ENCODE measurements around the gene UBN2.

UBN2 gene

GRCh38 chr7:139254728-139255127, 23.7 kb downstream of the UBN2 start:
- Histone ChIP-seq H3K4ac (ENCODE audit: low read depth in 1 of 2, low read length in 2 of 2) (no peak overlapping the region), H2BK5ac (ENCODE audit: low read depth, low read length, poor library complexity, severe bottlenecking) (no peak overlapping the region), H3K36me3 (ENCODE audit: control insufficient read depth in 1 of 2, insufficient read depth in 2 of 2, low read depth in 1 of 2, low read length in 2 of 2) (peaks cover 14 to 72% of the 10 kb centered on the region in 2 experiments), H2AFZ (ENCODE audit: low read depth, low read length) (no peak overlapping the region), H3K18ac (ENCODE audit: low read depth in 1 of 2, low read length in 2 of 2) (no peak overlapping the region), H3K14ac (ENCODE audit: low read length in 2 of 2) (no peak overlapping the region), H2AK5ac (ENCODE audit: low read length, severe bottlenecking) (no peak overlapping the region), H4K91ac (ENCODE audit: low read length) (no peak overlapping the region), H3K9me3 (ENCODE audit: control insufficient read depth, low read length) (no peaks in the 10 kb centered on the region), H2BK12ac (ENCODE audit: low read length in 2 of 2) (no peak overlapping the region), H3K27ac (ENCODE audit: low read length, poor library complexity, severe bottlenecking) (no peak overlapping the region), H3K23ac (ENCODE audit: low read length in 2 of 2) (no peak overlapping the region), H2BK15ac (ENCODE audit: low read depth, poor library complexity, severe bottlenecking) (no peak overlapping the region), H4K8ac (ENCODE audit: low read length) (no peak overlapping the region), H3K79me1 (replicated peaks; ENCODE audit: low read length, poor library complexity, severe bottlenecking) (peaks cover 13% of the 10 kb centered on the region), H3K4me3 (ENCODE audit: insufficient read depth in 1 of 2, low read depth in 1 of 2, low read length in 2 of 2) (no peak overlapping the region), H3K9ac (ENCODE audit: low read length) (no peak overlapping the region), H3K4me2 (ENCODE audit: low read length, poor library complexity, severe bottlenecking) (no peak overlapping the region), H2BK120ac (ENCODE audit: low read depth, low read length) (no peak overlapping the region), H3K4me1 (ENCODE audit: control insufficient read depth, insufficient read depth, low read depth, low read length) (no peaks in the 10 kb centered on the region), H3K27me3 (ENCODE audit: control insufficient read depth in 1 of 2, insufficient read depth in 1 of 2, low read length in 2 of 2) (no peaks in the 10 kb centered on the region)
- DNase-seq = no peak
- WGBS = 89% methylated on average over 3 of the region's 4 CpGs

DNA sequence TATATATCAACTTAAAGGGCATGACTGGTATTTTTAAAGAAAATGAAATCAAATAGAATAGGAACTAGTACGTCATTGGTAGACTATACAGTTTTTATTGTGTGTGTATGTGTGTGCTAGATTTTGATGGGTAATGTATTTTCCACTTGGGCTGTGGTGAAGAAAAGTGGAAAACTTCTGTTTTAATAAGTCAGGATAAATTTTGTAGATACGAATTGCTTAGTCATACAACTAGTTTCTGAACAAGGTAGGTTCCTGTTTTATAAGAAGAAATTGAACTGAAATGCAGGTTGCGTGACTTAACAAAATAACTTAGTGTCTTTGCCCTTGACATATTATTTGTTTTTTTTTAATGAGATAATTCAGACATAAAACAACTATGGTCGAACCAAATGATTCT, 24.3 kb downstream of the UBN2 start:
- no peak for DNase-seq
- Histone ChIP-seq H2BK12ac (ENCODE audit: low read length in 2 of 2) (no peak overlapping the region), H3K4me2 (ENCODE audit: low read length, poor library complexity, severe bottlenecking) (no peak overlapping the region), H3K4me3 (ENCODE audit: insufficient read depth in 1 of 2, low read depth in 1 of 2, low read length in 2 of 2) (no peak overlapping the region), H3K9me3 (ENCODE audit: control insufficient read depth, low read length) (no peaks in the 10 kb centered on the region), H3K27me3 (ENCODE audit: control insufficient read depth in 1 of 2, insufficient read depth in 1 of 2, low read length in 2 of 2) (no peaks in the 10 kb centered on the region), H2BK120ac (ENCODE audit: low read depth, low read length) (no peak overlapping the region), H3K9ac (ENCODE audit: low read length) (no peak overlapping the region), H3K4me1 (ENCODE audit: control insufficient read depth, insufficient read depth, low read depth, low read length) (no peaks in the 10 kb centered on the region), H4K91ac (ENCODE audit: low read length) (no peak overlapping the region), H3K4ac (ENCODE audit: low read depth in 1 of 2, low read length in 2 of 2) (no peak overlapping the region), H3K23ac (ENCODE audit: low read length in 2 of 2) (no peak overlapping the region), H3K79me1 (replicated peaks; ENCODE audit: low read length, poor library complexity, severe bottlenecking) (peaks cover 10% of the 10 kb centered on the region), H3K14ac (ENCODE audit: low read length in 2 of 2) (no peak overlapping the region), H2BK5ac (ENCODE audit: low read depth, low read length, poor library complexity, severe bottlenecking) (no peak overlapping the region), H3K36me3 (ENCODE audit: control insufficient read depth in 1 of 2, insufficient read depth in 2 of 2, low read depth in 1 of 2, low read length in 2 of 2) (peaks cover 11 to 73% of the 10 kb centered on the region in 2 experiments), H2BK15ac (ENCODE audit: low read depth, poor library complexity, severe bottlenecking) (no peak overlapping the region), H3K18ac (ENCODE audit: low read depth in 1 of 2, low read length in 2 of 2) (no peak overlapping the region), H2AFZ (ENCODE audit: low read depth, low read length) (no peak overlapping the region), H2AK5ac (ENCODE audit: low read length, severe bottlenecking) (no peak overlapping the region), H3K27ac (ENCODE audit: low read length, poor library complexity, severe bottlenecking) (no peak overlapping the region), H4K8ac (ENCODE audit: low read length) (no peak overlapping the region)
- WGBS = over 99% methylated on average over 3 of the region's 4 CpGs

- WGBS = 100% methylated on average over 3 of the region's 6 CpGs
Observed at GRCh38 chr7:139259142-139259541, 28.1 kb downstream of the UBN2 start.

GRCh38 chr7:139264220-139264619, 33.2 kb downstream of the UBN2 start:
- Histone ChIP-seq H3K4me3 (ENCODE audit: insufficient read depth in 1 of 2, low read depth in 1 of 2, low read length in 2 of 2) (no peak overlapping the region), H3K27me3 (ENCODE audit: control insufficient read depth in 1 of 2, insufficient read depth in 1 of 2, low read length in 2 of 2) (no peaks in the 10 kb centered on the region), H3K18ac (ENCODE audit: low read depth in 1 of 2, low read length in 2 of 2) (no peak overlapping the region), H3K14ac (ENCODE audit: low read length in 2 of 2) (no peak overlapping the region), H2BK12ac (ENCODE audit: low read length in 2 of 2) (no peak overlapping the region), H3K27ac (ENCODE audit: low read length, poor library complexity, severe bottlenecking) (no peak overlapping the region), H4K91ac (ENCODE audit: low read length) (no peak overlapping the region), H3K9ac (ENCODE audit: low read length) (no peak overlapping the region), H3K36me3 (ENCODE audit: control insufficient read depth in 1 of 2, insufficient read depth in 2 of 2, low read depth in 1 of 2, low read length in 2 of 2) (peaks cover 25 to 87% of the 10 kb centered on the region in 2 experiments), H2AFZ (ENCODE audit: low read depth, low read length) (no peak overlapping the region), H3K4ac (ENCODE audit: low read depth in 1 of 2, low read length in 2 of 2) (no peak overlapping the region), H2AK5ac (ENCODE audit: low read length, severe bottlenecking) (no peak overlapping the region), H2BK5ac (ENCODE audit: low read depth, low read length, poor library complexity, severe bottlenecking) (no peak overlapping the region), H3K23ac (ENCODE audit: low read length in 2 of 2) (no peak overlapping the region), H2BK15ac (ENCODE audit: low read depth, poor library complexity, severe bottlenecking) (no peak overlapping the region), H2BK120ac (ENCODE audit: low read depth, low read length) (no peak overlapping the region), H4K8ac (ENCODE audit: low read length) (no peak overlapping the region), H3K4me2 (ENCODE audit: low read length, poor library complexity, severe bottlenecking) (no peak overlapping the region), H3K79me1 (replicated peaks; ENCODE audit: low read length, poor library complexity, severe bottlenecking) (peaks cover 8% of the 10 kb centered on the region), H3K4me1 (ENCODE audit: control insufficient read depth, insufficient read depth, low read depth, low read length) (no peaks in the 10 kb centered on the region), H3K9me3 (ENCODE audit: control insufficient read depth, low read length) (no peaks in the 10 kb centered on the region)
- no peak for DNase-seq
- WGBS = 92% methylated on average over 1 of the region's 3 CpGs

More at GRCh38 chr7:139259142-139259541, 28.1 kb downstream of the UBN2 start:
- Histone ChIP-seq H3K4me3 (ENCODE audit: insufficient read depth in 1 of 2, low read depth in 1 of 2, low read length in 2 of 2) (no peak overlapping the region), H2BK12ac (ENCODE audit: low read length in 2 of 2) (no peak overlapping the region), H3K14ac (ENCODE audit: low read length in 2 of 2) (no peak overlapping the region), H3K18ac (ENCODE audit: low read depth in 1 of 2, low read length in 2 of 2) (no peak overlapping the region), H3K27me3 (ENCODE audit: control insufficient read depth in 1 of 2, insufficient read depth in 1 of 2, low read length in 2 of 2) (no peaks in the 10 kb centered on the region), H2BK120ac (ENCODE audit: low read depth, low read length) (no peak overlapping the region), H3K4me2 (ENCODE audit: low read length, poor library complexity, severe bottlenecking) (no peak overlapping the region), H3K9me3 (ENCODE audit: control insufficient read depth, low read length) (no peaks in the 10 kb centered on the region), H2AK5ac (ENCODE audit: low read length, severe bottlenecking) (no peak overlapping the region), H3K27ac (ENCODE audit: low read length, poor library complexity, severe bottlenecking) (no peak overlapping the region), H2BK5ac (ENCODE audit: low read depth, low read length, poor library complexity, severe bottlenecking) (no peak overlapping the region), H3K36me3 (ENCODE audit: control insufficient read depth in 1 of 2, insufficient read depth in 2 of 2, low read depth in 1 of 2, low read length in 2 of 2) (peaks cover 19 to 74% of the 10 kb centered on the region in 2 experiments), H4K91ac (ENCODE audit: low read length) (no peak overlapping the region), H3K23ac (ENCODE audit: low read length in 2 of 2) (no peak overlapping the region), H2AFZ (ENCODE audit: low read depth, low read length) (no peak overlapping the region), H3K4me1 (ENCODE audit: control insufficient read depth, insufficient read depth, low read depth, low read length) (no peaks in the 10 kb centered on the region), H2BK15ac (ENCODE audit: low read depth, poor library complexity, severe bottlenecking) (no peak overlapping the region), H3K79me1 (replicated peaks; ENCODE audit: low read length, poor library complexity, severe bottlenecking) (peaks cover 6% of the 10 kb centered on the region), H3K9ac (ENCODE audit: low read length) (no peak overlapping the region), H4K8ac (ENCODE audit: low read length) (no peak overlapping the region), H3K4ac (ENCODE audit: low read depth in 1 of 2, low read length in 2 of 2) (no peak overlapping the region)
- no peak for DNase-seq
